HepG2 (cell line): ENCODE results near the gene FTHL17. TPM values are rescaled to one million over a fixed set of nuclear protein-coding genes. Genes with fewer than 3 reads are reported as not detected.

Experiments used
- ATAC-seq: fragments of 200-7000 bp; cut with Tn5 transposase; 3 replicates; pipeline ENCODE4 v1.9.1; 2020; ENCODE audit warnings: mild to moderate bottlenecking, moderate library complexity
- BruUV-seq: library from RNA; stranded (reverse); fragments of 400-500 nt; replicated peaks from 2 replicates; lab custom pipeline; 2021; lab: Mats Ljungman, UMichigan
- CTCF ChIA-PET: fragments of 300-600 bp; formaldehyde crosslinking; extraction: SDS; loops from one replicate; lab custom pipeline; 2021; ENCODE audit warnings: low total read pairs, inconsistent platforms, low intra/inter-chr PET ratio; lab: Yijun Ruan, JAX
- POLR2A ChIA-PET: fragments of 350-600 bp; sonication (Branson Sonifier 250); formaldehyde crosslinking; loops from one replicate; lab custom pipeline; 2020; ENCODE audit warnings: antibody characterized with exemption, inconsistent platforms; lab: Yijun Ruan, JAX
- DNase-seq: peaks from one replicate; pipeline ENCODE4 v3.0.0-alpha.2; 2015; ENCODE audit warnings: low spot score
- FAIRE-seq: peaks from 3 replicates; lab custom pipeline; 2011; peaks lifted over from hg19 to GRCh38; lab: Jason Lieb, UNC
- H2AFZ ChIP-seq: one replicate; pipeline ENCODE4 v1.6.1; 2011; ENCODE audit warnings: low read length, inconsistent platforms
- H3K27ac ChIP-seq: fragments of 300-600 bp; 3 replicates; pipeline ENCODE4 v1.8.0; 2011; ENCODE audit warnings: mixed run types, mild to moderate bottlenecking, mixed read lengths, low read length, inconsistent platforms; ENCODE audit not compliant: insufficient read depth; ENCODE audit errors: extremely low read length
- H3K27me3 ChIP-seq, 2 experiments: fragments of 200-600 bp in 1 of 2; 2 replicates in 1 of 2; 3 replicates in 1 of 2; pipeline versions ENCODE4 v1.6.0 to v1.8.0; 2011; ENCODE audit warnings: low read length in 2 of 2, mild to moderate bottlenecking in 2 of 2, moderate library complexity in 2 of 2, inconsistent platforms in 1 of 2; ENCODE audit not compliant: insufficient read depth in 2 of 2, control insufficient read depth in 1 of 2
- H3K36me3 ChIP-seq, 2 experiments: fragments of 200-600 bp in 1 of 2; replicated peaks in 1 of 2; 2 replicates in 1 of 2; 3 replicates in 1 of 2; pipeline versions ENCODE4 v1.5.1 to v1.8.0; 2011; ENCODE audit warnings: low read length in 2 of 2, inconsistent platforms in 1 of 2; ENCODE audit not compliant: insufficient read depth in 2 of 2, control insufficient read depth in 1 of 2
- H3K4me1 ChIP-seq: 2 replicates; pipeline ENCODE4 v1.5.1; 2012; ENCODE audit warnings: low read length, inconsistent platforms; ENCODE audit not compliant: insufficient read depth
- H3K4me2 ChIP-seq: 2 replicates; pipeline ENCODE4 v1.6.0; 2011; ENCODE audit warnings: low read depth, low read length, inconsistent platforms
- H3K4me3 ChIP-seq, 3 experiments: fragments of 200-600 bp in 1 of 3; sonication (generic), shearing (Covaris generic) in 1 of 3; replicated peaks in 1 of 3; 2 replicates each; pipeline ENCODE4 v1.5.1; 2011 to 2016; ENCODE audit warnings: low read length in 3 of 3, inconsistent platforms in 2 of 3, low read depth in 2 of 3, mild to moderate bottlenecking in 2 of 3, control low read depth in 1 of 3, mixed read lengths in 1 of 3; ENCODE audit not compliant: insufficient read depth in 1 of 3
- H3K79me2 ChIP-seq: one replicate; pipeline ENCODE4 v1.6.1; 2011; ENCODE audit warnings: low read length, inconsistent platforms; ENCODE audit not compliant: insufficient read depth
- H3K9ac ChIP-seq: 2 replicates; pipeline ENCODE4 v1.6.0; 2011; ENCODE audit warnings: mild to moderate bottlenecking, low read depth, low read length, inconsistent platforms; ENCODE audit not compliant: insufficient read depth
- H3K9me3 ChIP-seq: 2 replicates; pipeline ENCODE4 v1.5.1; 2012; ENCODE audit warnings: mild to moderate bottlenecking, low read length
- H4K20me1 ChIP-seq: 2 replicates; pipeline ENCODE4 v1.6.0; 2011; ENCODE audit warnings: inconsistent platforms, mild to moderate bottlenecking, low read length, moderate library complexity; ENCODE audit not compliant: insufficient read depth
- CAMTA2 ChIP-seq: sonication (generic); formaldehyde crosslinking; IDR thresholded peaks from 2 replicates; pipeline ENCODE4 v1.4.0; 2020; ENCODE audit warnings: mild to moderate bottlenecking, missing genetic modification reagents, borderline replicate concordance
- CERS6 ChIP-seq: sonication (generic); formaldehyde crosslinking; IDR thresholded peaks from 2 replicates; pipeline ENCODE4 v1.5.0; 2020; ENCODE audit warnings: missing genetic modification reagents
- DMAP1 ChIP-seq: IDR thresholded peaks from 2 replicates; pipeline ENCODE4 v1.6.1; 2016
- FOXJ3 ChIP-seq: sonication (generic); formaldehyde crosslinking; IDR thresholded peaks from 2 replicates; pipeline ENCODE4 v1.4.0; 2020; ENCODE audit warnings: missing genetic modification reagents, mild to moderate bottlenecking, borderline replicate concordance
- HNF1A ChIP-seq, 2 experiments: sonication (generic) in 1 of 2; formaldehyde crosslinking in 1 of 2; IDR thresholded peaks; 2 replicates each; pipeline versions ENCODE4 v1.4.0 to v1.6.1; 2016 to 2020; ENCODE audit warnings: borderline replicate concordance in 1 of 2, low read depth in 1 of 2, mild to moderate bottlenecking in 1 of 2, missing genetic modification reagents in 1 of 2
- KDM1A ChIP-seq: IDR thresholded peaks from 2 replicates; pipeline ENCODE4 v1.6.1; 2016; ENCODE audit warnings: missing compliant biosample characterization
- NFE2 ChIP-seq: sonication (generic); formaldehyde crosslinking; IDR thresholded peaks from 2 replicates; pipeline ENCODE4 v1.4.0; 2020; ENCODE audit warnings: missing genetic modification reagents
- NFIC ChIP-seq: IDR thresholded peaks from 2 replicates; pipeline ENCODE4 v1.6.1; 2012; ENCODE audit warnings: mild to moderate bottlenecking, low read length, inconsistent platforms
- RBAK ChIP-seq: sonication (generic); formaldehyde crosslinking; IDR thresholded peaks from 2 replicates; pipeline ENCODE4 v1.5.1; 2020; ENCODE audit warnings: mild to moderate bottlenecking, missing genetic modification reagents
- RFXAP ChIP-seq: sonication (generic); formaldehyde crosslinking; IDR thresholded peaks from 2 replicates; pipeline ENCODE4 v1.4.0; 2020; ENCODE audit warnings: missing genetic modification reagents, borderline replicate concordance
- ZBTB1 ChIP-seq: sonication (generic); formaldehyde crosslinking; IDR thresholded peaks from 2 replicates; pipeline ENCODE4 v1.4.0; 2020; ENCODE audit warnings: missing genetic modification reagents, borderline replicate concordance
- ZNF280B ChIP-seq: sonication (generic); formaldehyde crosslinking; IDR thresholded peaks from 2 replicates; pipeline ENCODE4 v1.5.0; 2020; ENCODE audit warnings: missing genetic modification reagents, mild to moderate bottlenecking, borderline replicate concordance
- ZNF3 ChIP-seq: IDR thresholded peaks from 2 replicates; pipeline ENCODE4 v1.7.0; 2017; ENCODE audit warnings: inconsistent platforms
- ZNF737 ChIP-seq: sonication (generic); formaldehyde crosslinking; IDR thresholded peaks from 2 replicates; pipeline ENCODE4 v1.5.0; 2020; ENCODE audit warnings: missing genetic modification reagents, mild to moderate bottlenecking, borderline replicate concordance
- ZNF773 ChIP-seq: sonication (generic); formaldehyde crosslinking; IDR thresholded peaks from 2 replicates; pipeline ENCODE4 v1.4.0; 2020; ENCODE audit warnings: missing genetic modification reagents, borderline replicate concordance
- WGBS: methylation state at CpG from one replicate; pipeline ENCODE4 v1.1.6; 2017; ENCODE audit warnings: low lambda C conversion rate; 5-methylcytosine and 5-hydroxymethylcytosine counted together
- in situ Hi-C: cut with HindIII; loops from 2 replicates; pipeline ENCODE4 v1.10.0; 2017; ENCODE audit warnings: low pct_unique_long_range_greater_than_20kb; ENCODE audit not compliant: extremely low pct_ligation_motif_present
- intact Hi-C: fragments of 100-400 bp; cut with micrococcal nuclease; formaldehyde crosslinking; loops from one replicate; pipeline ENCODE4 v1.10.0; 2022; ENCODE audit not compliant: unreplicated experiment
- polyA plus RNA-seq, 8 experiments: library from polyadenylated mRNA; depleted of rRNA in 3 of 8; stranded (reverse) in 7 of 8; unstranded in 1 of 8; fragments of >200 nt; fragmentation: Illumina TruSeq in 4 of 8; extraction: Trizol in 4 of 8; gene quantifications; 2 replicates each; pipeline versions ENCODE4 v1.2.1 to v1.2.3, GENCODE V29; 2011 to 2016; ENCODE audit warnings: low read depth in 4 of 8, missing spikeins in 1 of 8, mixed read lengths in 1 of 8; ENCODE audit not compliant: insufficient read depth in 1 of 8
- total RNA-seq, 5 experiments: library from RNA; depleted of rRNA; stranded (reverse); fragments of >200 nt; fragmentation: Illumina TruSeq; extraction: Trizol; gene quantifications; 2 replicates each; pipeline ENCODE4 v1.2.3, GENCODE V29; 2016; ENCODE audit warnings: low read depth in 1 of 5

FTHL17 gene
- total and polyA plus RNA-seq, 2 of the 13 experiments (the other 11 are each of a cell fraction or from before 2014, with no cell fraction given): not detected

- no peak for TF ChIP-seq ZNF280B (CRISPR knock-in tag)
- TF ChIP-seq CAMTA2 (CRISPR knock-in tag): no peak
Measured at GRCh38 chrX:31024866-31025265, 47.0 kb downstream of the FTHL17 start (continued).

GRCh38 chrX:31021537-31021936 is 50.3 kb downstream of the FTHL17 start:
- BruUV-seq: no TSS peak
- in situ Hi-C loops: no loop called here
- no peak overlapping the region for H3K9ac ChIP-seq
- no peak overlapping the region for H3K27ac ChIP-seq
- H3K4me3 ChIP-seq: no peak overlapping the region
- no peak for TF ChIP-seq ZBTB1 (CRISPR knock-in tag)
- TF ChIP-seq HNF1A (IDR thresholded peaks at IDR 0.05; ENCODE audit: low read depth): no peak
- no peak for TF ChIP-seq HNF1A (CRISPR knock-in tag; IDR thresholded peaks at IDR 0.05; ENCODE audit: borderline replicate concordance)
- no peak for TF ChIP-seq NFE2 (CRISPR knock-in tag)
- TF ChIP-seq FOXJ3 (CRISPR knock-in tag): no peak
- TF ChIP-seq CERS6 (CRISPR knock-in tag): no peak
- TF ChIP-seq KDM1A (CRISPR knock-in tag): no peak
- no peak for TF ChIP-seq RBAK (CRISPR knock-in tag)
- TF ChIP-seq ZNF737 (CRISPR knock-in tag): no peak
- no peak for TF ChIP-seq DMAP1 (CRISPR knock-in tag)
- TF ChIP-seq RFXAP (CRISPR knock-in tag): no peak
- TF ChIP-seq ZNF3 (CRISPR knock-in tag): no peak
- TF ChIP-seq NFIC: no peak
- TF ChIP-seq ZNF773: no peak
- H3K79me2 ChIP-seq: no peaks in the 10 kb centered on the region
- 0% methylated on average over 1 of the region's 2 CpGs for WGBS
- no peak overlapping the region for H2AFZ ChIP-seq
- ATAC-seq (no peak), FAIRE-seq (no peak), DNase-seq (no peak)
- POLR2A ChIA-PET: no interaction called here
- H3K36me3 ChIP-seq: no peaks in the 10 kb centered on the region
- no peaks in the 10 kb centered on the region for H3K9me3 ChIP-seq
- H3K4me1 ChIP-seq: no peaks in the 10 kb centered on the region
- no peak overlapping the region for H3K4me2 ChIP-seq
- H3K27me3 ChIP-seq: no peaks in the 10 kb centered on the region
- no peaks in the 10 kb centered on the region for H4K20me1 ChIP-seq
- CTCF ChIA-PET: no interaction called here
- intact Hi-C loops: no loop called here
